Vagina (tissue), 2 donors: Measurements from ENCODE around the gene CDC34. TPM values are rescaled to one million over a fixed set of nuclear protein-coding genes. Genes with fewer than 3 reads are reported as not detected.
A peak's percentile ranks its signal among the peaks of the same experiment; 100 is the strongest.

ENCODE experiments used
- DNase-seq, 2 donors: peaks; one replicate each; pipeline ENCODE4 v3.0.0-alpha.2; 2017; ENCODE audit errors: extremely low spot score in 2 of 2
- H3K27ac ChIP-seq: fragments of 200-600 bp; sonication (generic); one replicate; pipeline ENCODE4 v1.5.1; 2019
- H3K27me3 ChIP-seq: fragments of 200-600 bp; sonication (generic); one replicate; pipeline ENCODE4 v1.5.1; 2019
- H3K36me3 ChIP-seq, 2 donors: fragments of 200-600 bp; sonication (generic); one replicate each; pipeline ENCODE4 v1.5.1; 2017 to 2019
- H3K4me1 ChIP-seq: fragments of 200-600 bp; sonication (generic); one replicate; pipeline ENCODE4 v1.5.1; 2019
- H3K4me3 ChIP-seq, 2 donors: fragments of 200-600 bp; sonication (generic); 1 replicate in 1 of 2; 2 replicates in 1 of 2; pipeline ENCODE4 v1.5.1; 2016 to 2019
- H3K9me3 ChIP-seq: fragments of 200-600 bp; sonication (generic); one replicate; pipeline ENCODE4 v1.5.1; 2019
- CTCF ChIP-seq, 3 experiments: fragments of 450-650 bp in 2 of 3; fragments of 200-600 bp in 1 of 3; sonication (generic) in 1 of 3; IDR thresholded peaks; one replicate each; pipeline ENCODE4 v1.5.1; 2017 to 2019; ENCODE audit warnings: antibody characterized with exemption in 3 of 3, mild to moderate bottlenecking in 2 of 3, moderate library complexity in 2 of 3
- POLR2A ChIP-seq, 2 donors: fragments of 450-650 bp; IDR thresholded peaks; one replicate each; pipeline ENCODE4 v1.6.1; 2017; ENCODE audit warnings: antibody characterized with exemption in 2 of 2, mild to moderate bottlenecking in 2 of 2, moderate library complexity in 2 of 2
- POLR2AphosphoS5 ChIP-seq, 2 donors: sonication (generic); formaldehyde crosslinking; IDR thresholded peaks; one replicate each; pipeline ENCODE4 v1.9.0; 2017; ENCODE audit warnings: antibody characterized with exemption in 2 of 2, mild to moderate bottlenecking in 2 of 2, low read depth in 1 of 2; ENCODE audit not compliant: insufficient read depth in 1 of 2
- intact Hi-C: fragments of 100-400 bp; cut with DNase I; formaldehyde crosslinking; loops from one replicate; pipeline ENCODE4 v1.15.1; 2023
- total RNA-seq: library from RNA; depleted of rRNA; stranded (reverse); fragments of >200 nt; gene quantifications from one replicate; pipeline ENCODE4 v1.2.3, GENCODE V29; 2016

CDC34 gene
- 62.6 TPM for total RNA-seq

- no peaks in the 10 kb centered on the region for H3K27me3 ChIP-seq
- intact Hi-C loops, result no loop called here
- H3K4me1 ChIP-seq, result peaks cover 43% of the 10 kb centered on the region
These were observed at the start of gene CDC34 for GRCh38 chr19:531753-532560. Gene CDC34 (plus strand): TSS chr19:531760. CDS start chr19:531932, 172 bp downstream.

GRCh38 chr19:482186-483041 is 49.1 kb upstream of the CDC34 start:
- no peaks in the 10 kb centered on the region for H3K9me3 ChIP-seq
- no peak for DNase-seq
- H3K27ac ChIP-seq, result no peak overlapping the region
- H3K27me3 ChIP-seq, result no peaks in the 10 kb centered on the region
- intact Hi-C loops, result no loop called here
- H3K36me3 ChIP-seq, result no peaks in the 10 kb centered on the region
- no peak for TF ChIP-seq POLR2A (IDR thresholded peaks at IDR 0.05)
- no peak for TF ChIP-seq POLR2AphosphoS5 (IDR thresholded peaks at IDR 0.05; ENCODE audit: insufficient read depth in 1 of 2, low read depth in 1 of 2)
- TF ChIP-seq CTCF (IDR thresholded peaks at IDR 0.05), result no peak
- H3K4me3 ChIP-seq, result no peak overlapping the region
- H3K4me1 ChIP-seq, result no peaks in the 10 kb centered on the region

More at GRCh38 chr19:531753-532560, at the start of gene CDC34:
- Histone ChIP-seq H3K9me3 (no peaks in the 10 kb centered on the region), H3K4me3 (peak within 1 kb of the TSS; percentile 91 to 95), H3K27ac (peak within 1 kb of the TSS; percentile 93), H3K36me3 (peaks cover 4 to 18% of the 10 kb centered on the region in 2 donors)
- TF ChIP-seq POLR2A (IDR thresholded peaks at IDR 0.05), result peak in 1 of 2 donors; percentile 68
- TF ChIP-seq CTCF (IDR thresholded peaks at IDR 0.05), result no peak
- peak in 1 of 2 donors; percentile 21 for TF ChIP-seq POLR2AphosphoS5 (IDR thresholded peaks at IDR 0.05; ENCODE audit: insufficient read depth in 1 of 2, low read depth in 1 of 2)
- DNase-seq, result no peak

GRCh38 chr19:483332-484072 is 48.1 kb upstream of the CDC34 start:
- intact Hi-C loops, result no loop called here
- TF ChIP-seq CTCF (IDR thresholded peaks at IDR 0.05), result no peak
- no peak for TF ChIP-seq POLR2AphosphoS5 (IDR thresholded peaks at IDR 0.05; ENCODE audit: insufficient read depth in 1 of 2, low read depth in 1 of 2)
- TF ChIP-seq POLR2A (IDR thresholded peaks at IDR 0.05), result no peak

GRCh38 chr19:484494-484893 is 47.1 kb upstream of the CDC34 start:
- DNase-seq, result no peak
- H3K4me3 ChIP-seq, result no peak overlapping the region
- no peaks in the 10 kb centered on the region for H3K27me3 ChIP-seq
- H3K4me1 ChIP-seq, result peaks cover 14% of the 10 kb centered on the region
- intact Hi-C loops, result no loop called here
- no peaks in the 10 kb centered on the region for H3K9me3 ChIP-seq
- TF ChIP-seq POLR2A (IDR thresholded peaks at IDR 0.05), result no peak
- TF ChIP-seq POLR2AphosphoS5 (IDR thresholded peaks at IDR 0.05; ENCODE audit: insufficient read depth in 1 of 2, low read depth in 1 of 2), result no peak
- no peak for TF ChIP-seq CTCF (IDR thresholded peaks at IDR 0.05)
- no peak overlapping the region for H3K27ac ChIP-seq
- no peaks in the 10 kb centered on the region for H3K36me3 ChIP-seq

More at GRCh38 chr19:483332-484072, 48.1 kb upstream of the CDC34 start:
- no peak overlapping the region for H3K27ac ChIP-seq
- H3K4me3 ChIP-seq, result no peak overlapping the region
- H3K36me3 ChIP-seq, result no peaks in the 10 kb centered on the region
- no peaks in the 10 kb centered on the region for H3K9me3 ChIP-seq
- H3K4me1 ChIP-seq, result peaks cover 10% of the 10 kb centered on the region
- no peaks in the 10 kb centered on the region for H3K27me3 ChIP-seq
- no peak for DNase-seq
